HepG2 (cell line): ENCODE results near the gene RBM23. TPM values are rescaled to one million over a fixed set of nuclear protein-coding genes. Genes with fewer than 3 reads are reported as not detected.

Source experiments
- IRF1 ChIP-seq: sonication (generic); formaldehyde crosslinking; IDR thresholded peaks from 2 replicates; pipeline ENCODE4 v1.4.0; 2020; ENCODE audit warnings: low read depth, mild to moderate bottlenecking, missing genetic modification reagents
- KLF6 ChIP-seq: IDR thresholded peaks from 2 replicates; pipeline ENCODE4 v1.8.0; 2016; ENCODE audit warnings: missing biosample characterization, missing genetic modification reagents
- REXO4 ChIP-seq: sonication (generic); formaldehyde crosslinking; IDR thresholded peaks from 2 replicates; pipeline ENCODE4 v1.8.0; 2022; ENCODE audit warnings: missing genetic modification reagents, mild to moderate bottlenecking, borderline replicate concordance
- SAFB2 ChIP-seq: sonication (generic); formaldehyde crosslinking; IDR thresholded peaks from 2 replicates; pipeline ENCODE4 v1.5.1; 2020; ENCODE audit warnings: missing genetic modification reagents, low read depth, mild to moderate bottlenecking, borderline replicate concordance
- TEAD3 ChIP-seq: optimal IDR thresholded peaks from 2 replicates; pipeline ENCODE3; 2016; ENCODE audit warnings: borderline replicate concordance
- TFAP4 ChIP-seq: sonication (generic); IDR thresholded peaks from 2 replicates; pipeline ENCODE4 v1.6.1; 2016; ENCODE audit warnings: low read depth, borderline replicate concordance
- ZBTB8A ChIP-seq: sonication (generic); formaldehyde crosslinking; IDR thresholded peaks from 2 replicates; pipeline ENCODE4 v1.4.0; 2020; ENCODE audit warnings: mild to moderate bottlenecking, low read depth, missing genetic modification reagents, borderline replicate concordance
- ZNF136 ChIP-seq: sonication (generic); formaldehyde crosslinking; IDR thresholded peaks from 2 replicates; pipeline ENCODE4 v1.8.1; 2022; ENCODE audit warnings: low read depth, mild to moderate bottlenecking, moderate library complexity, missing genetic modification reagents
- ZNF24 ChIP-seq: fragments of 450-650 bp; IDR thresholded peaks from 2 replicates; pipeline ENCODE4 v1.6.1; 2017; ENCODE audit warnings: antibody characterized with exemption, mild to moderate bottlenecking
- ZNF282 ChIP-seq: fragments of 450-650 bp; IDR thresholded peaks from 2 replicates; pipeline ENCODE4 v1.6.1; 2018; ENCODE audit not compliant: partially characterized antibody
- ZNF430 ChIP-seq: sonication (generic); formaldehyde crosslinking; IDR thresholded peaks from 2 replicates; pipeline ENCODE4 v1.9.0; 2021; ENCODE audit warnings: mild to moderate bottlenecking, missing genetic modification reagents
- ZNF546 ChIP-seq: sonication (generic); formaldehyde crosslinking; conservative IDR thresholded peaks from 2 replicates; pipeline ENCODE4 v1.8.1; 2023; ENCODE audit warnings: mild to moderate bottlenecking, missing genetic modification reagents
- ZNF720 ChIP-seq: sonication (generic); formaldehyde crosslinking; IDR thresholded peaks from 2 replicates; pipeline ENCODE4 v1.4.0; 2020; ENCODE audit warnings: missing genetic modification reagents
- ZNF775 ChIP-seq: sonication (generic); formaldehyde crosslinking; IDR thresholded peaks from 2 replicates; pipeline ENCODE4 v1.4.0; 2020; ENCODE audit warnings: missing genetic modification reagents, mild to moderate bottlenecking, moderate library complexity, borderline replicate concordance
- ZNF879 ChIP-seq: sonication (generic); formaldehyde crosslinking; IDR thresholded peaks from 2 replicates; pipeline ENCODE4 v1.8.1; 2023; ENCODE audit warnings: missing genetic modification reagents
- polyA plus RNA-seq, 8 experiments: library from polyadenylated mRNA; depleted of rRNA in 3 of 8; stranded (reverse) in 7 of 8; unstranded in 1 of 8; fragments of >200 nt; fragmentation: Illumina TruSeq in 4 of 8; extraction: Trizol in 4 of 8; gene quantifications; 2 replicates each; pipeline versions ENCODE4 v1.2.1 to v1.2.3, GENCODE V29; 2011 to 2016; ENCODE audit warnings: low read depth in 4 of 8, missing spikeins in 1 of 8, mixed read lengths in 1 of 8; ENCODE audit not compliant: insufficient read depth in 1 of 8
- total RNA-seq, 5 experiments: library from RNA; depleted of rRNA; stranded (reverse); fragments of >200 nt; fragmentation: Illumina TruSeq; extraction: Trizol; gene quantifications; 2 replicates each; pipeline ENCODE4 v1.2.3, GENCODE V29; 2016; ENCODE audit warnings: low read depth in 1 of 5
- TF ChIP-seq, protein P1 (sequence below): sonication (generic); formaldehyde crosslinking; IDR thresholded peaks from 2 replicates; pipeline ENCODE4 v1.5.1; 2020; ENCODE audit warnings: mild to moderate bottlenecking, missing genetic modification reagents
- TF ChIP-seq, protein P2 (sequence below): sonication (generic); formaldehyde crosslinking; IDR thresholded peaks from 2 replicates; pipeline ENCODE4 v1.4.0; 2020; ENCODE audit warnings: missing genetic modification reagents, mild to moderate bottlenecking, borderline replicate concordance

The RBM23 gene
- total and polyA plus RNA-seq, 2 of the 13 experiments (the other 11 are each of a cell fraction or from before 2014, with no cell fraction given): 1.5 to 2.1 TPM

GRCh38 chr14:22871224-22872032, 47.5 kb downstream of the RBM23 start, which contains the start of gene LRP10 (continued):
- TF ChIP-seq, protein P1, sequence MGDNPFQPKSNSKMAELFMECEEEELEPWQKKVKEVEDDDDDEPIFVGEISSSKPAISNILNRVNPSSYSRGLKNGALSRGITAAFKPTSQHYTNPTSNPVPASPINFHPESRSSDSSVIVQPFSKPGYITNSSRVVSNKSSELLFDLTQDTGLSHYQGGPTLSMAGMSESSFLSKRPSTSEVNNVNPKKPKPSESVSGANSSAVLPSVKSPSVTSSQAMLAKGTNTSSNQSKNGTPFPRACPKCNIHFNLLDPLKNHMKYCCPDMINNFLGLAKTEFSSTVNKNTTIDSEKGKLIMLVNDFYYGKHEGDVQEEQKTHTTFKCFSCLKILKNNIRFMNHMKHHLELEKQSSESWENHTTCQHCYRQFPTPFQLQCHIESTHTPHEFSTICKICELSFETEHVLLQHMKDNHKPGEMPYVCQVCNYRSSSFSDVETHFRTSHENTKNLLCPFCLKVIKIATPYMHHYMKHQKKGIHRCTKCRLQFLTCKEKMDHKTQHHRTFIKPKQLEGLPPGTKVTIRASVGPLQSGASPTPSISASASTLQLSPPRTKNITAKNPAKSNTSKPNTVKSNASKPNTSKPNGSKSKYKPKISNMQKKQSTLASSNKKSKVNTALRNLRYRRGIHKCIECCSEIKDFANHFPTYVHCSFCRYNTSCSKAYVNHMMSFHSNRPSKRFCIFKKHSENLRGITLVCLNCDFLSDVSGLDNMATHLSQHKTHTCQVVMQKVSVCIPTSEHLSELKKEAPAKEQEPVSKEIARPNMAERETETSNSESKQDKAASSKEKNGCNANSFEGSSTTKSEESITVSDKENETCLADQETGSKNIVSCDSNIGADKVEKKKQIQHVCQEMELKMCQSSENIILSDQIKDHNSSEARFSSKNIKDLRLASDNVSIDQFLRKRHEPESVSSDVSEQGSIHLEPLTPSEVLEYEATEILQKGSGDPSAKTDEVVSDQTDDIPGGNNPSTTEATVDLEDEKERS (CRISPR knock-in tag): peak; percentile 95
- peak; percentile 91 for TF ChIP-seq KLF6 (CRISPR knock-in tag)
- TF ChIP-seq ZBTB8A (CRISPR knock-in tag): peak; percentile 96; the same call in 1 of the 2 replicates
- no peak for TF ChIP-seq ZNF24
- TF ChIP-seq ZNF282: no peak
- TF ChIP-seq ZNF879 (CRISPR knock-in tag): peak; percentile 85; the same call in 1 of the 2 replicates
- 0 out of 2 replicates have a peak, but pooled peaks have one; percentile 65 for TF ChIP-seq REXO4 (CRISPR knock-in tag)
- 0 out of 2 replicates have a peak, but pooled peaks have one; percentile 40 for TF ChIP-seq IRF1 (CRISPR knock-in tag)
- peak; percentile 80 for TF ChIP-seq TEAD3
- TF ChIP-seq ZNF136 (CRISPR knock-in tag): peak; percentile 98
- peak; percentile 95; the same call in 1 of the 2 replicates for TF ChIP-seq ZNF775 (CRISPR knock-in tag)
- peak; percentile 54; the same call in 1 of the 2 replicates for TF ChIP-seq TFAP4
- no peak for TF ChIP-seq ZNF720 (CRISPR knock-in tag)
- TF ChIP-seq, protein P2, sequence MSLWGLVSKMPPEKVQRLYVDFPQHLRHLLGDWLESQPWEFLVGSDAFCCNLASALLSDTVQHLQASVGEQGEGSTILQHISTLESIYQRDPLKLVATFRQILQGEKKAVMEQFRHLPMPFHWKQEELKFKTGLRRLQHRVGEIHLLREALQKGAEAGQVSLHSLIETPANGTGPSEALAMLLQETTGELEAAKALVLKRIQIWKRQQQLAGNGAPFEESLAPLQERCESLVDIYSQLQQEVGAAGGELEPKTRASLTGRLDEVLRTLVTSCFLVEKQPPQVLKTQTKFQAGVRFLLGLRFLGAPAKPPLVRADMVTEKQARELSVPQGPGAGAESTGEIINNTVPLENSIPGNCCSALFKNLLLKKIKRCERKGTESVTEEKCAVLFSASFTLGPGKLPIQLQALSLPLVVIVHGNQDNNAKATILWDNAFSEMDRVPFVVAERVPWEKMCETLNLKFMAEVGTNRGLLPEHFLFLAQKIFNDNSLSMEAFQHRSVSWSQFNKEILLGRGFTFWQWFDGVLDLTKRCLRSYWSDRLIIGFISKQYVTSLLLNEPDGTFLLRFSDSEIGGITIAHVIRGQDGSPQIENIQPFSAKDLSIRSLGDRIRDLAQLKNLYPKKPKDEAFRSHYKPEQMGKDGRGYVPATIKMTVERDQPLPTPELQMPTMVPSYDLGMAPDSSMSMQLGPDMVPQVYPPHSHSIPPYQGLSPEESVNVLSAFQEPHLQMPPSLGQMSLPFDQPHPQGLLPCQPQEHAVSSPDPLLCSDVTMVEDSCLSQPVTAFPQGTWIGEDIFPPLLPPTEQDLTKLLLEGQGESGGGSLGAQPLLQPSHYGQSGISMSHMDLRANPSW: peak; percentile 96; the same call in 1 of the 2 replicates
- TF ChIP-seq ZNF430: peak; percentile 75; the same call in 1 of the 2 replicates
- TF ChIP-seq ZNF546 (CRISPR knock-in tag): peak; percentile 83; the same call in 1 of the 2 replicates
- TF ChIP-seq SAFB2 (CRISPR knock-in tag): peak; percentile 100
